HepG2 (cell line): ENCODE results near the gene USE1. TPM values are rescaled to one million over a fixed set of nuclear protein-coding genes. Genes with fewer than 3 reads are reported as not detected.

ENCODE experiments used
- AKAP8 ChIP-seq: sonication (generic); formaldehyde crosslinking; IDR thresholded peaks from 2 replicates; pipeline ENCODE4 v1.5.1; 2020; ENCODE audit warnings: mild to moderate bottlenecking, missing genetic modification reagents
- ARNTL ChIP-seq: sonication (generic); formaldehyde crosslinking; IDR thresholded peaks from 2 replicates; pipeline ENCODE4 v1.4.0; 2020; ENCODE audit warnings: mild to moderate bottlenecking, missing genetic modification reagents
- CCAR2 ChIP-seq: fragments of 200-400 bp; formaldehyde crosslinking; optimal IDR thresholded peaks from 2 replicates; pipeline ENCODE3; 2018; ENCODE audit warnings: low read depth, mild to moderate bottlenecking, low read length, moderate library complexity
- E2F5 ChIP-seq: sonication (generic); formaldehyde crosslinking; conservative IDR thresholded peaks from 2 replicates; pipeline ENCODE4 v1.4.0; 2020; ENCODE audit warnings: missing genetic modification reagents
- HMG20B ChIP-seq: conservative IDR thresholded peaks from 2 replicates; pipeline ENCODE4 v1.6.1; 2016; ENCODE audit warnings: missing genetic modification reagents, missing compliant biosample characterization
- KAT8 ChIP-seq: IDR thresholded peaks from 2 replicates; pipeline ENCODE4 v1.6.1; 2016; ENCODE audit warnings: missing genetic modification reagents, missing compliant biosample characterization
- KDM4B ChIP-seq: sonication (generic); formaldehyde crosslinking; IDR thresholded peaks from 2 replicates; pipeline ENCODE4 v1.4.0; 2020; ENCODE audit warnings: missing genetic modification reagents
- KLF13 ChIP-seq: sonication (generic); formaldehyde crosslinking; IDR thresholded peaks from 2 replicates; pipeline ENCODE4 v1.4.0; 2020; ENCODE audit warnings: mild to moderate bottlenecking, missing genetic modification reagents
- KLF15 ChIP-seq: sonication (generic); formaldehyde crosslinking; IDR thresholded peaks from 2 replicates; pipeline ENCODE4 v1.8.1; 2023; ENCODE audit warnings: borderline replicate concordance, mild to moderate bottlenecking, inconsistent platforms, missing genetic modification reagents, mixed read lengths
- MATR3 ChIP-seq: sonication (generic); formaldehyde crosslinking; IDR thresholded peaks from 2 replicates; pipeline ENCODE4 v1.4.0; 2020; ENCODE audit warnings: missing genetic modification reagents
- NAIF1 ChIP-seq: sonication (generic); formaldehyde crosslinking; IDR thresholded peaks from 2 replicates; pipeline ENCODE4 v1.5.0; 2020; ENCODE audit warnings: mild to moderate bottlenecking, missing genetic modification reagents, borderline replicate concordance
- NR2F6 ChIP-seq, 2 experiments: IDR thresholded peaks; 2 replicates each; pipeline ENCODE4 v1.6.1; 2016; ENCODE audit warnings: antibody characterized with exemption in 1 of 2, mild to moderate bottlenecking in 1 of 2
- REXO4 ChIP-seq: sonication (generic); formaldehyde crosslinking; IDR thresholded peaks from 2 replicates; pipeline ENCODE4 v1.8.0; 2022; ENCODE audit warnings: missing genetic modification reagents, mild to moderate bottlenecking, borderline replicate concordance
- RFXANK ChIP-seq: IDR thresholded peaks from 2 replicates; pipeline ENCODE4 v1.6.1; 2016
- SMYD3 ChIP-seq: sonication (generic); formaldehyde crosslinking; IDR thresholded peaks from 2 replicates; pipeline ENCODE4 v1.8.1; 2023; ENCODE audit warnings: mild to moderate bottlenecking, missing genetic modification reagents
- STAT5B ChIP-seq: sonication (generic); formaldehyde crosslinking; IDR thresholded peaks from 2 replicates; pipeline ENCODE4 v1.4.0; 2020; ENCODE audit warnings: missing genetic modification reagents
- TRIM24 ChIP-seq: sonication (generic); formaldehyde crosslinking; IDR thresholded peaks from 2 replicates; pipeline ENCODE4 v1.8.0; 2022; ENCODE audit warnings: mild to moderate bottlenecking, missing genetic modification reagents
- ZC3H4 ChIP-seq: sonication (generic); formaldehyde crosslinking; IDR thresholded peaks from 2 replicates; pipeline ENCODE4 v1.4.0; 2020; ENCODE audit warnings: missing genetic modification reagents, borderline replicate concordance
- ZFP82 ChIP-seq: sonication (generic); formaldehyde crosslinking; IDR thresholded peaks from 2 replicates; pipeline ENCODE4 v1.5.1; 2020; ENCODE audit warnings: mild to moderate bottlenecking, missing genetic modification reagents, borderline replicate concordance
- ZNF101 ChIP-seq: sonication (generic); formaldehyde crosslinking; IDR thresholded peaks from 2 replicates; pipeline ENCODE4 v1.4.0; 2020; ENCODE audit warnings: mild to moderate bottlenecking, low read depth, missing genetic modification reagents, borderline replicate concordance
- ZNF33B ChIP-seq: sonication (generic); formaldehyde crosslinking; IDR thresholded peaks from 2 replicates; pipeline ENCODE4 v1.5.1; 2020; ENCODE audit warnings: mild to moderate bottlenecking, missing genetic modification reagents
- ZNF343 ChIP-seq: sonication (generic); formaldehyde crosslinking; IDR thresholded peaks from 2 replicates; pipeline ENCODE4 v1.4.0; 2020; ENCODE audit warnings: mild to moderate bottlenecking, missing genetic modification reagents
- ZNF441 ChIP-seq: sonication (generic); formaldehyde crosslinking; IDR thresholded peaks from 2 replicates; pipeline ENCODE4 v1.7.0; 2021; ENCODE audit warnings: missing genetic modification reagents, borderline replicate concordance
- ZNF605 ChIP-seq: sonication (generic); formaldehyde crosslinking; IDR thresholded peaks from 2 replicates; pipeline ENCODE4 v1.8.0; 2022; ENCODE audit warnings: mild to moderate bottlenecking, missing genetic modification reagents
- ZNF766 ChIP-seq: sonication (generic); formaldehyde crosslinking; IDR thresholded peaks from 2 replicates; pipeline ENCODE4 v1.5.0; 2020; ENCODE audit warnings: missing genetic modification reagents, borderline replicate concordance
- ZNF891 ChIP-seq: sonication (generic); formaldehyde crosslinking; IDR thresholded peaks from 2 replicates; pipeline ENCODE4 v1.5.0; 2020; ENCODE audit warnings: mild to moderate bottlenecking, missing genetic modification reagents
- polyA plus RNA-seq, 8 experiments: library from polyadenylated mRNA; depleted of rRNA in 3 of 8; stranded (reverse) in 7 of 8; unstranded in 1 of 8; fragments of >200 nt; fragmentation: Illumina TruSeq in 4 of 8; extraction: Trizol in 4 of 8; gene quantifications; 2 replicates each; pipeline versions ENCODE4 v1.2.1 to v1.2.3, GENCODE V29; 2011 to 2016; ENCODE audit warnings: low read depth in 4 of 8, missing spikeins in 1 of 8, mixed read lengths in 1 of 8; ENCODE audit not compliant: insufficient read depth in 1 of 8
- total RNA-seq, 5 experiments: library from RNA; depleted of rRNA; stranded (reverse); fragments of >200 nt; fragmentation: Illumina TruSeq; extraction: Trizol; gene quantifications; 2 replicates each; pipeline ENCODE4 v1.2.3, GENCODE V29; 2016; ENCODE audit warnings: low read depth in 1 of 5
- TF ChIP-seq, protein P1 (sequence below): sonication (generic); formaldehyde crosslinking; IDR thresholded peaks from 2 replicates; pipeline ENCODE4 v1.9.0; 2021; ENCODE audit warnings: missing genetic modification reagents, borderline replicate concordance
- TF ChIP-seq, protein P2 (sequence below): sonication (generic); formaldehyde crosslinking; IDR thresholded peaks from 2 replicates; pipeline ENCODE4 v1.8.0; 2022; ENCODE audit warnings: missing genetic modification reagents, mild to moderate bottlenecking, inconsistent platforms, borderline replicate concordance

Gene USE1
- total and polyA plus RNA-seq, 2 of the 13 experiments (the other 11 are each of a cell fraction or from before 2014, with no cell fraction given) = 9.9 to 17.6 TPM

DNA sequence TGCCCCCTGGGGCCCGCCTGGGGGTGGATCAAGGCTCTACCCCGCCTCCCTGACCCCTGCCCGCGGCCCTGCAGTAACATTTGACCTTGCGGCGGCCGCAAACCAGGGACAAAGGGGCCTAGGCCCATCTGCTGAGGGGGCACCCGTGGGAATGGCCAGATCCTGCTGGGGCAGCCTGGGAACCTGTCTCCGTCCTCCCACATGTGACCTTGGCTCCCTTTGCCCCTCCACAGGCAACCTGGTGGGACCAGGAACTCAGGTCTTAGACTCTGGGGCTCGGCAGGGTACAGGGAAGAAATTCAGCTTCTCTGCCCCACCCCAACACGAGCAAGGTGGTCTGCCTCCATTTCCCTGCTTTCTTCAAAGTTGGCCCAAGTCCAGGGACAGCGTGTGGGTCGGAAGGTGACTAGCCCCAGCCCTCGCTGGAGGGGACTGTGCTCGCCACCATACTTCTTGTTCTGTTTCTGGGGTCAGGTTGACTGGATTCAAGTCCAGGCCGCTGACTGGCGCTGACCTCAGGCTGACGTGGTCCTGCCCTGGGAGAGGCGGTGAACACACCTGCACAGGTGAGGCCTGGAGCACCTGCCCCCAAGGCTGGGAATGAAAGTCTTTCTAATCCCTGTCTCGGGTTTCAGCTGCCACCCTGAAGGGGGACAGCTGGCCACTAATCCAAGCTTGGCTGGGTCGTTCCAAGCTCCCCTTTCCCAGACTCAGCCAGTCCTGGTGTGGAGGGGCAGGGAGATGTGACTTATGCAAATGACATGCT, 33.0 kb downstream of the USE1 start (continued):
- TF ChIP-seq ZNF891 (CRISPR knock-in tag) = peak; percentile 53
- TF ChIP-seq MATR3 (CRISPR knock-in tag) = no peak
- TF ChIP-seq, protein P1, sequence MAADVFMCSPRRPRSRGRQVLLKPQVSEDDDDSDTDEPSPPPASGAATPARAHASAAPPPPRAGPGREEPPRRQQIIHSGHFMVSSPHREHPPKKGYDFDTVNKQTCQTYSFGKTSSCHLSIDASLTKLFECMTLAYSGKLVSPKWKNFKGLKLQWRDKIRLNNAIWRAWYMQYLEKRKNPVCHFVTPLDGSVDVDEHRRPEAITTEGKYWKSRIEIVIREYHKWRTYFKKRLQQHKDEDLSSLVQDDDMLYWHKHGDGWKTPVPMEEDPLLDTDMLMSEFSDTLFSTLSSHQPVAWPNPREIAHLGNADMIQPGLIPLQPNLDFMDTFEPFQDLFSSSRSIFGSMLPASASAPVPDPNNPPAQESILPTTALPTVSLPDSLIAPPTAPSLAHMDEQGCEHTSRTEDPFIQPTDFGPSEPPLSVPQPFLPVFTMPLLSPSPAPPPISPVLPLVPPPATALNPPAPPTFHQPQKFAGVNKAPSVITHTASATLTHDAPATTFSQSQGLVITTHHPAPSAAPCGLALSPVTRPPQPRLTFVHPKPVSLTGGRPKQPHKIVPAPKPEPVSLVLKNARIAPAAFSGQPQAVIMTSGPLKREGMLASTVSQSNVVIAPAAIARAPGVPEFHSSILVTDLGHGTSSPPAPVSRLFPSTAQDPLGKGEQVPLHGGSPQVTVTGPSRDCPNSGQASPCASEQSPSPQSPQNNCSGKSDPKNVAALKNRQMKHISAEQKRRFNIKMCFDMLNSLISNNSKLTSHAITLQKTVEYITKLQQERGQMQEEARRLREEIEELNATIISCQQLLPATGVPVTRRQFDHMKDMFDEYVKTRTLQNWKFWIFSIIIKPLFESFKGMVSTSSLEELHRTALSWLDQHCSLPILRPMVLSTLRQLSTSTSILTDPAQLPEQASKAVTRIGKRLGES (CRISPR knock-in tag) = no peak
- peak; percentile 84; the same call in 1 of the 2 replicates for TF ChIP-seq ZNF343 (CRISPR knock-in tag)
- peak; percentile 92 for TF ChIP-seq ARNTL (CRISPR knock-in tag)
- peak; percentile 78 for TF ChIP-seq KAT8 (CRISPR knock-in tag)
- TF ChIP-seq ZNF766 (CRISPR knock-in tag) = no peak
- TF ChIP-seq NR2F6 (IDR thresholded peaks at IDR 0.05) = peak; percentile 100
- peak; percentile 100 for TF ChIP-seq NR2F6 (CRISPR knock-in tag; IDR thresholded peaks at IDR 0.05)
- peak; percentile 97 for TF ChIP-seq HMG20B
- TF ChIP-seq SMYD3 (CRISPR knock-in tag) = no peak
- TF ChIP-seq REXO4 (CRISPR knock-in tag) = no peak
- no peak for TF ChIP-seq ZC3H4 (CRISPR knock-in tag)
- no peak for TF ChIP-seq ZNF101 (CRISPR knock-in tag)
- TF ChIP-seq STAT5B (CRISPR knock-in tag) = no peak
- peak; percentile 41; the same call in 1 of the 2 replicates for TF ChIP-seq KLF15 (CRISPR knock-in tag)
- no peak for TF ChIP-seq KLF13 (CRISPR knock-in tag)
- TF ChIP-seq TRIM24 (CRISPR knock-in tag) = no peak
- peak; percentile 82 for TF ChIP-seq ZNF605 (CRISPR knock-in tag)
- no peak for TF ChIP-seq ZFP82 (CRISPR knock-in tag)
- no peak for TF ChIP-seq E2F5 (CRISPR knock-in tag)
- no peak for TF ChIP-seq RFXANK (CRISPR knock-in tag)
- TF ChIP-seq ZNF441 (CRISPR knock-in tag) = no peak
- TF ChIP-seq AKAP8 (CRISPR knock-in tag) = peak; percentile 85
- peak; percentile 76 for TF ChIP-seq KDM4B (CRISPR knock-in tag)
- TF ChIP-seq, protein P2, sequence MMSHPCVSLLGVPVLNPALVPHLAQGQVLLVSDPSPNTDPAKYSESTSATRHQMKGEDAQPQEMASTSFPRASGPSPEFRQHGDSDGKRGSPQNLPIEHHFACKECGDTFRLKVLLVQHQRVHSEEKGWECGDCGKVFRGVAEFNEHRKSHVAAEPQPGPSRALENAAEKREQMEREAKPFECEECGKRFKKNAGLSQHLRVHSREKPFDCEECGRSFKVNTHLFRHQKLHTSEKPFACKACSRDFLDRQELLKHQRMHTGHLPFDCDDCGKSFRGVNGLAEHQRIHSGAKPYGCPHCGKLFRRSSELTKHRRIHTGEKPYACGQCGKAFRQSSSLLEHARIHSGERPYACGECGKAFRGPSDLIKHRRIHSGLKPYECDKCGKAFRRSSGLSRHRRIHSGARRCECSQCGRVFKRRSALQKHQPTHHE (CRISPR knock-in tag) = no peak
- peak; percentile 30 for TF ChIP-seq CCAR2
- TF ChIP-seq NAIF1 (CRISPR knock-in tag) = no peak
- peak; percentile 39; the same call in 1 of the 2 replicates for TF ChIP-seq ZNF33B (CRISPR knock-in tag)
